AG08395 (cell line): ENCODE data around the gene ANO10.
A peak's percentile ranks its signal among the peaks of the same experiment; 100 is the strongest.

Experiments used
- DNase-seq: peaks from one replicate; pipeline ENCODE4 v3.0.0; 2012; ENCODE audit warnings: mixed read lengths, low spot score

ANO10 gene

GRCh38 chr3:43346978-43347749, 274.6 kb downstream of the ANO10 start:
- no peak for DNase-seq

- DNase-seq = peak; percentile 68
These were observed 275.9 kb downstream of the ANO10 start for GRCh38 chr3:43345877-43346276.

- DNase-seq = no peak
These were observed 276.6 kb downstream of the ANO10 start for GRCh38 chr3:43345246-43345645.

GRCh38 chr3:43344520-43344919, 277.3 kb downstream of the ANO10 start:
- no peak for DNase-seq

GRCh38 chr3:43343815-43344214, 278.0 kb downstream of the ANO10 start:
- DNase-seq = no peak

- DNase-seq = no peak
These were observed 278.6 kb downstream of the ANO10 start for GRCh38 chr3:43343185-43343584.

- DNase-seq = no peak
These were observed 280.0 kb downstream of the ANO10 start for GRCh38 chr3:43341788-43342187.

- DNase-seq = no peak
These were observed 281.4 kb downstream of the ANO10 start for GRCh38 chr3:43340403-43340802.

GRCh38 chr3:43338295-43338694, 283.5 kb downstream of the ANO10 start:
- DNase-seq = no peak

GRCh38 chr3:43335799-43336198, 286.0 kb downstream of the ANO10 start:
- DNase-seq = no peak

- DNase-seq = no peak
These were observed 286.8 kb downstream of the ANO10 start for GRCh38 chr3:43334976-43335375.

GRCh38 chr3:43331381-43331780, 290.4 kb downstream of the ANO10 start:
- DNase-seq = no peak

- peak; percentile 18 for DNase-seq
These were observed 290.8 kb downstream of the ANO10 start for GRCh38 chr3:43330981-43331380.

- DNase-seq = no peak
These were observed 293.2 kb downstream of the ANO10 start for GRCh38 chr3:43328653-43329052.

GRCh38 chr3:43327582-43327979, 294.2 kb downstream of the ANO10 start:
- no peak for DNase-seq

GRCh38 chr3:43326891-43327581, 294.8 kb downstream of the ANO10 start:
- no peak for DNase-seq

- no peak for DNase-seq
These were observed 298.3 kb downstream of the ANO10 start for GRCh38 chr3:43323541-43323940.

- DNase-seq = no peak
These were observed 301.5 kb downstream of the ANO10 start for GRCh38 chr3:43320288-43320687.

- no peak for DNase-seq
These were observed 302.0 kb downstream of the ANO10 start for GRCh38 chr3:43319794-43320193.

- no peak for DNase-seq
These were observed 302.4 kb downstream of the ANO10 start for GRCh38 chr3:43319376-43319775.

GRCh38 chr3:43317461-43318316, 304.1 kb downstream of the ANO10 start:
- DNase-seq = peak; percentile 11

- DNase-seq = no peak
These were observed 304.9 kb downstream of the ANO10 start for GRCh38 chr3:43316783-43317460.
